NCI-H1694 treated with DMSO at 0.1 percent for 48 hours (cell line): ENCODE results near the gene CCDC187.

Experiments used
- DNase-seq: peaks from one replicate; lab custom pipeline; 2025; lab: John Stamatoyannopoulos, UW

The CCDC187 gene

DNA sequence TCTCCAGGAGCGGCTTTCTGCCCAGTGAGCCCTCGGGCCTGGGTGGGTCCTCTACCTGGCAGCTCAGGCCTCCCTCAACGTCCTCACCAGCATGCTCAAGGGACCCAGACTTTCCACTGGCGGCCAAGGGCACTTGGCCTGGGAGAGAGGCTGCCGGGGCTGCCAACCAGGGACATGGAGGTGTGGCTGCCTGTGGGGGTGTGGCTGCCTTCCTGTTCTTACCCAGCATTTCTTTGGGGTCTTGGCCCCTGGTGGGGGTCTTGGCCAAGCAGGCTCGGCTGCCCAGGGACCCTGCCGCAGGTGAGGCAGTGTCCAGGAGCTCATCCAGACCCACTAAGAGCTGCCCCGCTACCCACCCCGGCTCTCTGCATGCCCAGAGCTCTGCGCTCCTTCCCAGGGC lies 51.0 kb downstream of the CCDC187 start:
- no peak for DNase-seq

DNA sequence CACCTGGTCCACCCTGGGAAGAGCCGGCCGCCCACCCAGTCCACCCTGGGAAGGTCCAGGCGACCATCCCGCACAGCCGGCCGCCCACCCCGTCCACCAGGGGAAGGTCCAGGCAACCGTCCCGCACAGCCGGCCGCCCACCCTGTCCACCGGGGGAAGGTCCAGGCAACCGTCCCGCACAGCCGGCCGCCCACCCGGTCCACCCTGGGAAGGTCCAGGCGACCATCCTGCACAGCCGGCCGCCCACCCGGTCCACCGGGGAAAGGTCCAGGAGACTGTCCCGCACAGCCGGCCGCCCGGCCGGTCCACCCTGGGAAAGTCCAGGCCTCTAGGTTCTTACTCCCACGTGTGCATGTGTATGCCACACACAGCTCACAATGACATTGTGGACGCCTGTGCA lies 51.6 kb downstream of the CCDC187 start:
- DNase-seq, result no peak

DNA sequence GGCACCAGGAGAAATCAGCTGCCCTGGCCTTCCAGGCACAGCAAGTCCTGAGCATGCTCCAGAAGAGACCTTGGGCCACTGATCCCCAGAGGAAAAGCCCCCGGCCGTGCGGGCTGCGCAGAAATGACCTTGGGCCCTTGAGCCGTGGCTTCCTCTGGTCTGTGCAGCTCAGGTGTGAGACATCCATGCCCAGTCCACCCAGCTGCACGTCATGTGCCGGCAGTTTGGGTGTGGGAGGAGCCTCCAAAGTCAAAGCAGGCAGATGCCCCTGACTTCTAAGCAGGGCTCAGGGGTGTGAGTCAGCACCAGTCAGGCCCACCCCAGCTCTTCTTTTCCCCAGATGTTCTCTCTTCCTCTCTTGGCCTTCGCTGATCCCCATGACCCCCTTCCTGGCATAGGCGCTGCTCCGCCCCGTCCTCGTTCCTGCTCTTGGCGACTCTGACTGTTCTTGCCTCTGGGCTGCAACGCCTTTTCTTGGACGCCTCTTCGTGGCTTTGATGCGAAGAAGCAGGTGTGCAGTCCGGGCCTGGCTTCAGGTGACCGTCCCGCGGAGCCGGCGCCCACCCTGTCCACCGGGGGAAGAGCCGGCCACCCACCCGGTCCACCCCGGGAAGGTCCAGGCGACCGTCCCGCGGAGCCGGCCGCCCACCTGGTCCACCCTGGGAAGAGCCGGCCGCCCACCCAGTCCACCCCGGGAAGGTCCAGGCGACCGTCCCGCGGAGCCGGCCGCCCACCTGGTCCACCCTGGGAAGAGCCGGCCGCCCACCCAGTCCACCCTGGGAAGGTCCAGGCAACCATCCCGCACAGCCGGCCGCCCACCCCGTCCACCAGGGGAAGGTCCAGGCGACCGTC lies 52.4 kb downstream of the CCDC187 start:
- no peak for DNase-seq

DNA sequence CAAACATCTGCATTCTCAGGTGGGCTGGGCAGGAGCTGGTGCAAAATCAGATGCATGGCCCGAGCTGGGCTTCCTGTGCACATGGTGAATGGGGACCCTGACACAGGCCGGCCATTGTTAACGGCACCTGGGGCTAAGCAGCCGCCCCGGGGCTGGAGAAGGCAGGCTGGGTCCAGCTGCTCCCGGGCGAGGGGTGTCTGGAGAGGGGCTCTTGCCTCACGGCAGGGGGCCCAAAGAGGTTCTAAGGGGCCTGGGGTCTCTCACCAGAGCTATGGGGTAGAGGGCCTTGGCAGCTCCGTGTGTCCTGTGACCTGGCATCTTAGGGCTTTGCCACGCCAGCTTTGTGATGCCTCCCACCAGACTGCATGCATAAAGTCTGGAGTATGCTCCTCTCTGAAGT lies 53.2 kb downstream of the CCDC187 start:
- DNase-seq, result no peak

DNA sequence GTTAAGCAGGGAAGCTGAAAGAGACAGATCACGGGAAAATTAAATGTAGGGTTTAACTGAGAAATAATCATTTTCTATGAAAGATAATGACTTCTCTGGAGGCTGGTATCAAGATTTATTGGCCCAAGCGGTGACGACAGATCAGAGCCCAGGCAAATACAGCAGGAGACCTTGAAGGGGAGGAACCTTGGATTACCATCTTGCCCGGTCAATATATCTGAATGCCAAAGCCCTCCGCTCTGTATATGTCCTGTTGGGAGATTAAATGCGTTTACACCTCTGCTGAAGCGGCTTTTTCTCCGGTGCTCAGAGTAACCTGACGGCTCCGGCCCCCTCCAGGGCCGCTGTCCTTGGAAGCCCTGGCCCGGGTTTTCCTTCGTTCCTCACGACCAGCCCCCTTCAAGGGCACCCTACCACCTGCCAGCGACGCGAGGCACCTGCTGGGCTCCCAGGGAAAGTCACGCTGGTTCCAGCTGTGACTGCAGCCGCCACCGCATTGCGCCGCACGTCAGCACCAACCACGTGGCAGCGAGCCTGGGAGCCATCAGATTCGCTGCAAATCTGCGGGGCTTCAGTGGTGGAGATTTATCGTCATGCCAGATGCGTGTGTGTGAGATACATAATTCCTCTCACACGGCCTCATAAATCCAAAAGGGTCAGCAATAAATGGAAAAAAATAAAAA lies 53.9 kb downstream of the CCDC187 start:
- DNase-seq, result no peak

DNA sequence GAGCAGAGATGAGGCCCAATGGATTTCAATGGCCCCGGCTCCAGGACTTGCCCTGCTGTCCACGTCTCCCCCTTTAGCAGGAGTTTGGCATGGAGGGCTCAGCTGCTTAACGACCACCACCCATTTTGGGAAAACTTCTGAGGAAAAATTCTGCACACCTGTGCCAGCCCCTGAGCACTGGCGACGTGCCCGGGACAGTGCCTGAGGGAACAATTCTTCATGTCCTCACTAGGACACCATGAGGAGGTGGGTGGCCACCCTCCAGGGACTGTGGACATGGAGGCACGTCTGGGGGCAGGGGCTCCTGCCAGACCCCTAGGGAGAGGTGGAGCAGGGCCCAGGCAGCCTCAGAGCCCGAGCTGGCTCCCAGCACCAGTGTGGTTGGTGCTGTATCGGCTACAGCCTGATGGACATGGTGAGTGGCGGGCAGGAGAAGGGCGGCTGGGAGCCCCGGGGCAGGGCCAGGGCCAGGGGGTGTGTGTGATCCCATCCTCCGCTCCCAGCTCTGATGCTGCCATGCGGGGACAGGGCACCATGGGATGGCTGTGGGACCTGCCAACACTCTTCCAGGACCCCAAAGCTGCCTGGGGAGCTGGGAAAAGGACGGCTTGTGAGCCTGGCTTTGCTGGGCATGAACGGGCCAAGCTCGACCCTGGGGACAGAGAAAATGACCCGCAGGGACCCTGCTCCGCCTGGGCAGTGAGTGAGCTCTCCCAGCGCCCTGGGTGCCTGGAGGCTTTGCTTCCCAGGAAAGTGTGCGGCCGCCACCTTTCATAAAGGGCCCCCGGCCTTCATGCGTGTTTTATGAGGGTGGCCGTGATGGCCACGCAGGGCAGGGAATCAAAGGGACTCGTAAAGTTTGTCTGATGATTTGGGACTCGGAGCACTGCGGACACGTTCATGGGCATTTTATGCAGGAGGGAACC lies 54.7 kb downstream of the CCDC187 start:
- DNase-seq, result no peak

DNA sequence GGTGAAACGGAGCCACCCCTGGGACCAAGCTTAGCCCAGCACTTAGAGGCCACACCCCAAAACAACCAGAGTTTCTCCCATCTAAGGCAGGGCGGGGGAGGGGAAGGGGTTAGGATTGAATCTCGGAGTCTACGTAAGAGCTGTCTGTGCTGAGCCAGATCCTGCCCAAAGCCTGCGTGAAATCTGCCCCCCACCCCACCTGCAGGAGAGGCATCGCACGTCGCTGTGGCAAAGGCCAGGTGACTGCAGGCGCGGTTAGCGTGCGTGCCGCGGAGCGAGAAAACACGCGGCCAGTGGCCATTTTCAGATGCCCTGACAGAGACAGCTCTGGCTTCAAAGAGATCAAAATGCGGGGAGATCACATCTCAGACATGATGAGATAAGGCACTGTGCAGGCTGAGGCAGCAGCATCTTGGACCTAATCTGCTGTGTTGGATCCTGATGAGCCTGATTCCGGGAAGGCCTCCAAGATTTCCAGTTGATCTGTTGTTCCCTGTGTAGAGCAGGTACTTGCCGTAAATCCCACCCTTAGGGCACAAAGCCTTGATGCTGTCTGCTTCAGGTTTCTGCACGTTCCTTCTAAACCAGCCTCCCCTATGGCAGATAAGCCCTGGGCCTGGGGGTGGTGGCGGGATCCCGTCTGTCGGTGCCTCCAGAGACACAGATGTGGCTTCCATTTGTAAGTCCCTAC lies 55.8 kb downstream of the CCDC187 start:
- DNase-seq, result no peak

DNA sequence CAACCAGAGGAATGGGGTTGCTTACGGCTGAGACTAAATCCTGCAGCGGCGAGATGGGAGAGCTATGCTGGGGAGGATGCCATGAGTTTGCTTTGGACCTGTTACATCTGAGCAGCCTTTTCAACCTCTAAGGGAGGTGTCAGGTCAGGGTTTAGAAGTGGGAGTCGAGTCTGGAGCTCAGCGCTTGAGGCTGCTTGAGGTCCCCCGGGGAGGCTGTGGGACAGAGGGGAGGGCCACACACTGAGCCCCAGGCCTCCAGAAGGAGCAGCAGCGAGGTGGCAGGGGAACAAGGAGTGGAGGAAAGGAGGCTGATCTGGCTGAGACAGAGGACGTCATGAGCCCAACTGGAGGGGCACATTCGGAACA lies 56.4 kb downstream of the CCDC187 start:
- no peak for DNase-seq

DNA sequence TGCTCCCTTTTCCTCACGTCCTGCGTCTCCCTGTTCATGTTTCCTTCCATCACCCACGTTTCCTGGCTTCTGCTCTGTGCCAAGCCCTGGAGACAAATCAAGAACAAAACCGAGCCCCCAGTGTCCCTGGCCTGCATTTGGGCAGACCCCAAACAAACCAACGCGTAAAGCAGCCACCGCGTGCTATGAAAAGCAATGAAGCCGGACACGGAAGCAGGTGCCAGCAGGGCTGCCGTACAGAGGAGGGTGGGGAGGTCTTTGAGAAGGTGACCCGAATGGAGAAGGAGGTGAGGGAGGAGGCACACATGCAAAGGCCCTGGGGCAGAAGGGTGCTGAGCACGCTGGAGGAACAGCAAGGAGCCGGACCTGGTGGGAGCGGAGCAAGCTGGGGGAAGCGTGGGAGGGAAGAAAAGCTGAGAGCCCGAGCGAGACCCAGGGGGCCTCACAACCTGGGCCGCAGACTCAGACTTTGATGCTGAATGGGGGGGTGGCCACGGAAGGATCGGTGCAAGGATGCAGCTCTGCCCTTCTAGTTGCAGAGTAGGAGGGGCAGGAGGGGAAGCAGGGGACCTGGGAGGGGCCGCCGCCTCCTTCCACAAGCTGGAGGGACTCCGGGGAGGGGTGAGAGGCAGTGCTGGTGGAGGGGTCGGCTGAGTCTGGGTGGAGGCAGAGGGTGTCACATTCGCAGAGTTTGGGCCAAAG lies 56.9 kb downstream of the CCDC187 start:
- DNase-seq, result no peak

DNA sequence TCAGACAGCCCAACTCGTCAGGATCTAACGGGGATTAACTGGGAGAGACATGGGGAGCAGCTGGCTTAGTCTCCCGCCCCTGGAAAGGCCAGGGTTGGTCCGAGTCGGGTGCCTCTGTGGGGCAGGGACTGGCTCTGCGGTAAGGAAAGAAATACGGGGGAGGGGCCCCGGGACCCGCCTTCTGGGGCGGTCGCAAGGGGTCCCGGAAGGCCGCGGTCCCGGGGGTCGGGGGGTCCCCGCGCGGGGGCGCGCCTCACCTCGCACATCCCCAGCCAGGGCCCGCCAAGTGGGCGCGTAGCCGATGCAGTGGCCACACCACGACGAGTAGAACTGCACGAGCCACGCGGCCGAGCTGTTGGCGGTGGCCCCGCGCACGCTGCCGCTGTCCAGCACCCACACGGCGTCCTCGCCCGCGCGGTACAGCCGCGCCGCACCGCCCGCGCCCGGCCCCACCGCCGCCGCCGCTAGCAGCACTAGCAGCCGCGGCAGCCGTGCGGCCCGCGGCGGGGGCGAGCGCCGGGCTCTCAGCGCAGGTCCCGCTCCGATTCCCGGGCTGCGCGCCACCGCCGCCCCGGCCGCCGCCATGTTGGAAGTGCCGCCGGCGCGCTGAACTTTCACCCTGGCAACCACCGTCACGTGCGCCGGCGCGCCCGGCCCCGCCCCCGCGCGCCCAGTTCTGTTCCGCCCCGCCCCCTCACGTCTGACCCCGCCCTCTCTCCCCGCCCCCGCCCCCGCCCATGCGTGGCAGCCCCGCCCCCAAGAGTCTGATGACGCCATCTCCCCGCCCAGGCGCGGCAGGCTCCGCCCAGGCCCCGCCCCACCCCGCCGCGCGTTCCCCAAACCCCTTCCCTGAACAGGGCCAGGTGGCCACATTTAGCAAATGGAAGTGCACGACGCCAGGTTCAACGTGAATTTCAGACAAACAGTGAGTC lies 58.4 kb downstream of the CCDC187 start, which contains the start of gene QSOX2:
Gene QSOX2 (minus strand): TSS at position 594 of the 932 bp plus-strand sequence. CDS start 9 bp downstream, at position 585.
- peak; percentile 73 for DNase-seq

DNA sequence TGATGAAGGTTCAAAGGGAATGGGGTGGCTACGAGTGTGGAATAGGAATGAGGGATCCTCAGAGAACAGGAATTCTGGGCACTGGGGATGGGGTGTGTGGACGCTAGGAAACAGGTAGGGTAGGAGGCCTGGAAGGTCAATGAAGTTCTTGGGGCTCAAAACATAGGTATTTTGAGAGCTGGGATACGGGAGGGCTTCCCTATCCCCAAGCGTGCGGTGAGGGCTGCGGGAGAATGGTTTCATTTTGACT lies 59.0 kb downstream of the CCDC187 start:
- no peak for DNase-seq

DNA sequence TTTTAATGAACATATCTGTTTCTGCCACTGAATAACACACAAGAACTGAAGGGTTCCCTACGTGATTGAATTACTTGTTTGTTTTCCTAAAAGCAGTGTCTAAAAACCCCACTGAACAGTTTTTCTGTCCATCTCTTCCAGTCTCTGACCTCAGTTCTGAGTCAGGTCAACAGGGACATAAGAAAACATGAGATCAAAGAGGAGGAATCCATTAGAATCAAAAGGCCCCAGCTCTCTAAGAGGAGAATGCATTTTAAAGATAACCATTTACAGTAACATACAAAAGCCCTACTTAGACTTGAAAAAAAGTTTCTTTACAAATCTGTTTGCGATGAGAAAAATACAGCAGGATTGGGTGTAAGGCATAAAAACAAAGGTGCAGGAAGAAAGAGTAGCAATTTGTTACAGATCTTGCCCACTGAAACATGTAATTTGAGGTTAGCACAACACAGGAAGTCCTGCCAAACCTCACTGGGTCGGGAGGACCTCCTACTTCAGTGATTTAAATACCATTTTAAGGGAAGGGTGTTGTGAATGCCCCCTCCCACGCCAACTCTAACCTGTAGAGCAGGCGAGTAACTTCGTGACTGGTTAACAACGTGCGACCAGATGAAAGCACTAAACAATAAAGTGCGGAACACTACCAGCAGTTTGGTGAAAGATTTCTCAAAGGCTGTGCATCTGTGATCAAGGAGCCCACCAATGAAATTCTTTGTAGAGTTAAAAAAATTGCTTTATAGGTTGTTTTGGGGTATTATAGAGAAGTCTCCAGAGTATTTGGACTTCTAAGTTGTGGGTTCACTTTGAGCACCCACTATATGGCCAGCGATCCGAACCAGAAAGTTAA lies 59.5 kb downstream of the CCDC187 start:
- no peak for DNase-seq

DNA sequence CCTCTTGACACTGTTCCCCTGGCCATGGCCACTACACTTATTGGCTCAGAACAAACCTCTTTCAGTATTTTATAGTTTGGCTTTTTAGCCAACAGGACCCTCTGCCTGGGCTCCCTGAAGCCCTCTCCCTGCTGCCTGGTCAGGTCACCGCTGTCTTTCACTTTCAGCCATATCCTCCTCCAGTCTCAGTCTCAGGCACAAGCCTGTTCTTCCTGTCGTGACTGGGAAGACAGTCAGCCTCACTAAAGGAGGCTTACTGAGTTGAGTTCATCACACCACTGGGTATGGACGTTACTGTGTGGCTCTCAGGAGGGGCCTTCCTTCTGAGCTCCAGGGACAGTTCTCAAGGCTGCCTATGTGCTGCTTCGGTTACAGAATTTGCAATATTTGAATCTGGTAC lies 60.3 kb downstream of the CCDC187 start:
- no peak for DNase-seq

DNA sequence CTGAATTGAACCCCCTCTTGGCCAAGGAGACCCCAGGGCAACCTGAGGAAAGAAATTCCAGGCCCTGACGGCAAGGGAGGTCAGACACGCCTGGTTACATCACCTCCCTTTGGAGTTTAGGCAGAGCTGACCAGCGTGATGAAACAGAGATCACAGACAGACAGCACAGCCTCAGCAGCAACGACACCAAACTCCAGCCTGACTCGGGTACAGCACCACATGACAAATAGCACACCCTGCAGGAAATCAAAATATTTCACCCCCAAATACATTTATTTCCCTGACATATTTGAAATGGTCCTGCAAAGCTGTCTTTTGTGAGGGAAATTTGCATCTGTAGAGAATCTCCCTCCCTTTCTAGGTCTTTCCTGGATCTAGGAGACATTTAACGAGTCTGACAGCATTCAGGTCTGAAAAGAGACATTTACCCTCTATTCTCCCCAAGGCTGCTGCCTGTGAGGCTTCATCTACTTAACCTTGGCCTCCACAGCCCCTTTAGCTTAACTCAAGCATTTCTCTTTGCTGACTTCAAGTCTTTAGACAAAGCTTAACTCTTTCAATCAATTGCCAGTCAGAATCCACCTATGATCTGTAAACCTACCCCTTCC lies 60.9 kb downstream of the CCDC187 start:
- DNase-seq, result no peak

DNA sequence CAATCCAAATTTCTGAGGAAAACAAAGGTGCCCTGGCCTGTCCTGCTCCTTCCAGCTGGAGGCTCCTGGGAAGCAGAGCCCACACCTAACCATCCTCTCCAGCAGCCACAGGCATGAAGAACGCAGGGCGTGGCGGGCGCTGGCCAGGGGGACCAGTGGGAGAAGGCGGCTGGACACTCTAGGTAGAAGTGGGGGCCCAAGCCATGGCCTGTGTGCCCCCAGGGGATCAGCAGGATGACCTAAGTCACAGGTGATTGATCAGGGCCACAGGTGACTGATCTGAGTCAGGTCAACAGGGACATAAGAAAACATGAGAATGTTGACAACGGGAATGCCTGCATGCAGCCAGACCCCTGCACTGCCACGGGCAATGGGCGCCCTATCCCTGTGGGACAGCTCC lies 61.6 kb downstream of the CCDC187 start:
- DNase-seq, result no peak

DNA sequence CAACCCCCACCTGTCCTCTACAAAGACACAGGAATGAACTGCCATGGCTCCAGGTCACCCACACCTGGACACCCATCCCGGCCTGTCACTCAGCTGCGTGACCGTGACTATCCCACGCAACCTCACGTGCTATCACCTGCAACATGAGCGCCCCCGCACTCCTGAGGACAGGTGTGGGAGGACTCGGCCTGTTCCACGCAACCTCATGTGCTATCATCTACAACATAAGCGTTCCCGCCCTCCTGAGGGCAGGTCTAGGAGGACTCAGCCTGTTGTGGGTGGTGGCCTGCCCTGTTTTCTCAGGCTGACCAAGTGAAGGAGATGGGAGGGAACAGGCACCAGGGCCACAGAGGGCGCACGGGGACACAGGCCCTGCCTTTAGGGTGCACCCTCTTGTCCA lies 62.4 kb downstream of the CCDC187 start:
- no peak for DNase-seq

DNA sequence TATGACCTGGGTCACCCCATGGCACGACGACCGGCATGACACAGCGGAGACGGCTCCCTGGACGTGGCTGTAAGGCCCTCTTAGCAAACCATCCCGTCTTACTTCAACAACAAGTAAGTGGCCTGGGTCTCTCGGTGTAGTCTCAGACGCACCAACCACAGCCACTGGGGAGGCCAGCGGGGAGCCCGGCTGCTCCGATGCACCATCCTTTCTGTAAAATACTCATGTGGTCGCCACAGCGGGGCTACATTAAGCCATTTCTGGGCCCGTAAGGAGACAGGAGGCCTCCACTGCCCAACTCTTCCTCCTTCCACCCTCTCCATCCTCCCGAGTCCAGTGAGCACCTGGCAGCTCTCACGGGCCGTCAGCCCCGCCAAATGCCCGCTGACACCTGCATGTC lies 63.0 kb downstream of the CCDC187 start:
- no peak for DNase-seq

DNA sequence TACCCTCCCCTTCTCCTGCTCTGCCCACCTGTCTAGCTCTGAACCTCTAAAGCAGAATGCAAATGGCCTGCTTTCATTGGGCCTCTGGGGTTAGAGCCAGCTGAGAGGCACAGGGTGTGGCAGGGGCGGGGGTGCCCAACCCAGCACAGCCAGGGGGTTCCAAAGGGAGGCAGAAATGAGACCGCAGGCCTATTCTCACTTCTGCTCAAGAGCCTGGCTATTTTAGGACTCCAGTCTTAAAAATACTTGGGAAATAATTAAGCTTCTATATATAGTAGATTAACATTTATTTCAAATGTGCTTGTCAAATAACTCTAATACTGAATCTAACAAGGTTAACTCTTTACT lies 63.9 kb downstream of the CCDC187 start:
- DNase-seq, result no peak
